GM19240 (cell line): ENCODE results near the gene GTF2IRD1.
"Not testable (repeated sequence)": the region's sequence is repeated elsewhere in the genome, so short reads cannot be mapped to it uniquely, and the experiment has no call there.

Source experiments
- DNase-seq: peaks from one replicate; pipeline ENCODE4 v3.0.0; 2011; ENCODE audit warnings: low spot score; ENCODE audit not compliant: insufficient read length

The GTF2IRD1 gene

GRCh38 chr7:74485611-74486010, 31.9 kb downstream of the GTF2IRD1 start:
- DNase-seq: no peak

- DNase-seq: not testable (repeated sequence)
Measured at GRCh38 chr7:74488518-74489030, 34.9 kb downstream of the GTF2IRD1 start.

DNA sequence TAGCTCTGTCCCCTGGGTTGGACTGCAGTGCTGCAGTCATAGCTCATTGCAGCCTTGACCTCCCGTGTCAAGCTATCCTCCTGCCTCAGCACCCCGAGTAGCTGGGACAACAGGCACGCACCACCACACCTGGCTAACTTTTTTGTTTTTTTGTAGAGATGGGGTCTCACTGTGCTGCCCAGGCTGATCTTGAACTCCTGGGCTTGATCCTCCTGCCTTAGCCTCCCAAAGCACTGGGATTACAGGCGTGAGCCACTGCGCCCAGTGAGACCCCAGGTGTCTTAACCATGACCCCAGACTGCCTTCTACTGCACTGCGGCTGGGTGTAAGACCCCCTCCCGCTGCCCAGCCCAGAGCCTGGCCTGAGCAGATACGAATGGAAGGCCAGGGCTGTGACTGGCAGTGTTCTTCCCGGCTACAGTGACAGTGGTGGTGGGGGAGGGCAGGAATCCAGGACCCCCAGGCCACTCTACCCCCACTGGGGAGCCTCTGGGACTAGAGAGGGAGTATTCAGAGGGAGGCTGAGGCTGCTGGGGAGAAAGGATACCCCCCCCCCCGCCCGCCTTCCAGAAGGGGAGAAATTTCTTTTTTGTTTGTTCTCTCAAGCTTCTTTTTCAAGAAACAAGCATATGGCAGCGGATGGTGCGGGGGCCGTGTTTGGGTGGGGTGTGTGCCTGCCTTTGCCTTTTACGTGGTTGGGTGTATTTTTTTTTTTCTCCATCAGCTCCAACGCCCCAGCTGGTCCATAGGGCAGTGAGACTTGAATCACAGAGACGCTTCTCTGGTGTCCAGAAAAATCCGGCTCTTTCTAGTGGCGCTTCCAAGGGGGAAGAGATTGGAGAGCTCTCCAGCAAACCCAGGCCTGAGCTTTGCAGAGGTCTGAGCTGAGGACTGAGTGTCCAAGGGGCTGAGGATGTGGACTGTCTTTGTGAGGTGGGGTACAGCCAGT, 36.6 kb downstream of the GTF2IRD1 start:
- no peak for DNase-seq

DNA sequence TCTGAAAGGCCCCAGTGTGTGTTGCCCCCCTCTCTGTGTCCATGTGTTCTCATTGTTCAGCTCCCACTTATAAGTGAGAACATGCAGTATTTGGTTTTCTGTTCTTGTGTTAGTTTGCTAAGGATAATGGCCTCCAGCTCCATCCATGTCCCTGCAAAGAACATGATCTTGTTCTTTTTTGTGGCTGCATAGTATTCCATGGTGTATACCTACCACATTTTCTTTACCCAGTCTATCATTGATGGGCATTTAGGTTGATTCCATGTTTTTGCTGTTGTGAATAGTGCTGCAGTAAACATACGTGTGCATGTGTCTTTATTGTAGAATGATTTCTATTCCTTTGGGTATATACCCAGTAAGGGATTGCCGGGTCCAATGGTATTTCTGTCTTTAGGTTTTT, 37.8 kb downstream of the GTF2IRD1 start:
- not testable (repeated sequence) for DNase-seq

DNA sequence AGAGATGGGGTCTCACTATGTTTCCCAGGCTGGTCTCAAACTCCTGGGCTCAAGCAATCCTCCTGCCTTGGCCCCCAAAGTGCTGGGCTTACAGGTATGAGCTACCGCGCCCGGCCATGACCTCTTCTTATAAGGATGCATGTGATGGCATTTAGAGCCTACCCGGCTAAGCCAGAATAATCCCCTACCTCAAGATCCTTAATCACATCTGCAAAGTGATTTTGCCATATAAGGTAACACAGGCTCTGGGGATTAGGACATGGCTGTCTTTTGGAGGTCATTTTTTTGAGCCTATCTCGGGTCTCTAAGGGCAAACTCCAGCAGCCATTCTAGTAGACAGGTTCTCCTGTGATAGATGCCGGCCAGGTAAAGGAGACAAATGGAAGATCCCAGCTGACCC, 39.6 kb downstream of the GTF2IRD1 start:
- no peak for DNase-seq

DNA sequence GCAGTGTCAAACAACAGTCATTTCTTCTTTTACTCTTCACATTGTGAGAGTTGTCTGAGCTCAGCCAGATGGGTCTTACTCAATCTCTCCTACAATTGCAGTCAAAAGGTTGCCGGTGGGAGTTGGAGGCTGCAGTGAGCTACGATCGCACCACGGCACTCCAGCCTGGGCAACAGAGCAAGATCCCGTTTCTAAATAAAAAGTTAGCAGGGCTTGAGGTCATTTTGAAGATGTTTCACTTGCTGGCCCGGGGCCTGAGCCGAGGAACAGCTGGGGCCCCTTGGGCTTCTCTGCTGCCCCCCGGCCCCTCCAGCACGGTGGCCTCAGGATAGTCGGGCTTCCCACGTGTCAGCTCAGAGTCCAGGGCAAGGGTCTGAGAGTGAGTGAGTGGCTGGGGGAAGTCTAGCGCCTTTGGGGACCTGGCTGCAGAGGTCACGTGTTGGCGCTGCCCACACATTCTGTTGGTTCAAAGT, 40.4 kb downstream of the GTF2IRD1 start:
- DNase-seq: no peak

GRCh38 chr7:74495112-74496086, 41.7 kb downstream of the GTF2IRD1 start:
- DNase-seq: no peak

DNA sequence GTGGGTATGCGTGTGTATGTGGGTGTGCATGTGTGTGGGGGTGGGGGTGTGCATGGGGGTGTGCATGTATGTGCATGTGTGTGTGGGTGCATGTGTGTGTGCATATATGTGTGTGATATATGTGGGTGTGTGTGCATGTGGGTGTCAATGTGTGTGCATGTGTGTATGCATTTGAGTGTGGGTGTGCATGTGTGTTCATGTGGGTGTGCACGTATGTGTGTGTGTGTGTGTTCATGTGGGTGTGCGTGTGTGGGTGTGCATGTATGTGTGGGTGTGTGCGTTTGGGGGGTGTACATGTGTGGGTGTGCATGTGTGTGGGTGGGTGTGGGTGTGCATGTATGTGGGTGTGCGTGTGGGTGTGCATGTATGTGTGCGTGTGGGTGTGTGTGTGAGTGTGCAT, 42.6 kb downstream of the GTF2IRD1 start:
- no peak for DNase-seq

DNA sequence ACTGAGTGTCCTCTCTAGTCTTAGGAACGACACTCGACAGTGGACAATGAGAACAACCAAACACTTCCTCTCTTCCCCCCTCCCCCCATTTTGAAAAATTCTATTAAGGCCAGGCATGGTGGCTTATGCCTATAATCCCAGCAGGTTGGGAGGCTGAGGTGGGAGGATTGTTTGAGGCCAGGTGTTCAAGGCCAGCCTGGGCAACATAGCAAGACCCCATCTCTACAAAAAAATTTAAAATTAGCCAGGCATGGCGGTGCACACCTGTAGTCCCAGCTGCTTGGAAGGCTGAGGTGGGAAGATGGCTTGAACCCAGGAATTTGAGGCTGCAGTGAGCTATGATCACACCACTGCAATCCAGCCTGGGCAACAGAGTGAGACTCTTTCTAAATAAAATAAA, 43.1 kb downstream of the GTF2IRD1 start:
- DNase-seq: not testable (repeated sequence)

DNA sequence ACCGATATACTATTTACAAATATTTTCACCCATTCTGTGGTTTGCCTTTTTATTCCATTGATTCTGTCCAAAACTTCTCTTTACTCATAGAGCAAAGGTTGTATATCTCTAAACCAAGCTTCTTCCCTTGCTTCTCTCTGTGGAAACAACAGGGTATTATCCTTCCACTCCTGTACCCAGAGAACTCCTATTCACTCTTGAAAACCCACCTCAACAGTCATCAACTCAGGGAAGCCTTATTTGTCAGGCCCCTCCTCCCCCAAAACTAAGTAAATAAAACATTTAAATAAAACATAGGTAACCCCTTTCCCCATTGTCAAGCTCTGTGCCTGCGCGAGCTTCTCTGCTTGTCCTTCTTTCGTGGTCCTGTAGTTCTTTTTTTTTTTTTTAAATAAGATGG, 44.6 kb downstream of the GTF2IRD1 start:
- no peak for DNase-seq

DNA sequence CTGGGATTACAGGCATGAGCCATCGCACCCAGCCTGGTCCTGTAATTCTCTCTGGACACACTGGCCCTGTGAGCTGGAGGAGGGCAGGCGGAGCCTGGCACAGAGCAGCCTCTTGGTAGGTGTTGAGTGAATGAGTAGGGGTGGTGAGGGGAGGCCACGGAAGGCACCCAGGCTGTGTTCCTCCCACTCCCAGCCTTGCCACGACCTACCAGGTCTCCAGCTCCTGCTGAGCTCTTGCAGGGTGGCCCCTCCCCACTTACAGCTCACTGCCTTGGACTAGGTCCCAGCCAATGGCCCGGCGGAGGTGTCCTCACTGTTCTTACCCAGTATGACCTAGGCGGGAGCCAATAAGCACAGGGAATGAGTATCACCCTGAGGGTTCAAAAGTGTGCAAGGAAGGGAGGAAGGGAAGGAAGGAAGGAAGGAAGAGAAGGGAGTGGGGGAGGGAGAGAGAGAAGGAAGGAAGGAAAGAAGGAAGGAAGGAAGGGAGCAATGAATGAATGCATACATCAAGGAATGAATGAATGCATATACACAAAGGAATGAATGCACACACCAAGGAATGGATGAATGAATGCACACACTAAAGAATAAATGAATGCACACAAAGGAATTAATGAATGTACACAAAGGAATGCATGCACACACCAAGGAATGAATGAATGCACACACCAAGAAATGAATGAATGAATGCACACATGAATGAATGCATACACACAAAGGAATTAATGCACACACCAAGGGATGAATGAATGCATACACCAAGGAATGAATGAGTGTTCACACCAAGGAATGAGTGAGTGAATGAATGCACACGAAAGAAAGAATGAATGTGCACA, 45.5 kb downstream of the GTF2IRD1 start:
- DNase-seq: no peak

GRCh38 chr7:74499835-74500388, 46.2 kb downstream of the GTF2IRD1 start:
- DNase-seq: no peak

DNA sequence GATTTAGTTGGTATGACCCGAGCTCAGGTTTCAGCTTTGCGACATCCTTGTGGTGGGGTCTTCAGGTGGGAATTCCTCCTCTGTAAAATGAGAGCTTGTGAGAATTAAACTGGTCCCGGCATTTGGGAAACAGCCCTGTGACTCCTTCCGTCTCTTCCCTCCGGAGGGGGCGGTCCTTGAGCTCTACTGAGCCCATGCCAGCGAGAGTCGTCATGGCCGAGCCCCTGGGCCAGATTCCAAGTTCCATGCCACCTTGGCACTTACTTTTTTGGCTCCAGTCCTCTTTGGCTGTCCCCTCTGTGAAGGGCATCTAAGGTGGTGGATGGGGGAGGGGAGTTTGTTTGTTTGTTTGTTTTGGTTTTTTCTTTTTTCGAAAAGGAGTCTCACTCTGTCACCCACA, 47.6 kb downstream of the GTF2IRD1 start:
- DNase-seq: no peak

DNA sequence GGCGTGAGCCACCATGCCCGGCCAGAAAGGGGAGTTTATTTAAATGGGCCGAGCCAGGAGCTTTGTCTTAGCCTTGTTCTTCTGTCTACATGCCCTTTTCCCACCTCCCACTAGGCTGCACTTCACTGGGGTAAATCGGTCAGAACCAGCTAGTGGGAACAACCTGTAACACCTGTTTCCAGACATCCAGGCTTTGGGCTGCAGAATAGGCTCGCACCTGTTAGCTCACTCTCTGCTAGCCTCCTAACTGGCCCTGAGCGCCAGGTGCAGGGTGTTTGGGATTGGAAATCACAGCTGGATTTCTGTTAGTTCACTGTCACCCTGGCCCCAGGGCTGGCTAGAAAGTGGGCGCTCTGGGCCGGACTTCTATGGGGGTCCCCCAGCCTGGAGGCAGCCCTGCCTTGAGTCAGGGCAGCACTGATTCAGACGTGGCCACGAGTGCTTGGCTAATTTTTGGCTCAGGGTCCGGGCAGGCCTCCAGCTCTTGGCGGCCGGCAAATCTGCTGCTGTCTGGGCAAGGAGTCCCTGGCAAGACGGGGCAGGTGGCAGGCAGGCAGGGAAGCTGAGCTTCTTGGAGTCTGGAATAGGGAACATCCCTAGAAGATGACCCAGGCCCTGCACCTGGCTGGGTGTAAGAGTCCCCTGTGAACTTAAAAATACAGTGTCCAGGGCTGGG, 48.6 kb downstream of the GTF2IRD1 start:
- no peak for DNase-seq

- no peak for DNase-seq
Measured at GRCh38 chr7:74503061-74503460, 49.4 kb downstream of the GTF2IRD1 start.

GRCh38 chr7:74503943-74504342, 50.2 kb downstream of the GTF2IRD1 start:
- no peak for DNase-seq

DNA sequence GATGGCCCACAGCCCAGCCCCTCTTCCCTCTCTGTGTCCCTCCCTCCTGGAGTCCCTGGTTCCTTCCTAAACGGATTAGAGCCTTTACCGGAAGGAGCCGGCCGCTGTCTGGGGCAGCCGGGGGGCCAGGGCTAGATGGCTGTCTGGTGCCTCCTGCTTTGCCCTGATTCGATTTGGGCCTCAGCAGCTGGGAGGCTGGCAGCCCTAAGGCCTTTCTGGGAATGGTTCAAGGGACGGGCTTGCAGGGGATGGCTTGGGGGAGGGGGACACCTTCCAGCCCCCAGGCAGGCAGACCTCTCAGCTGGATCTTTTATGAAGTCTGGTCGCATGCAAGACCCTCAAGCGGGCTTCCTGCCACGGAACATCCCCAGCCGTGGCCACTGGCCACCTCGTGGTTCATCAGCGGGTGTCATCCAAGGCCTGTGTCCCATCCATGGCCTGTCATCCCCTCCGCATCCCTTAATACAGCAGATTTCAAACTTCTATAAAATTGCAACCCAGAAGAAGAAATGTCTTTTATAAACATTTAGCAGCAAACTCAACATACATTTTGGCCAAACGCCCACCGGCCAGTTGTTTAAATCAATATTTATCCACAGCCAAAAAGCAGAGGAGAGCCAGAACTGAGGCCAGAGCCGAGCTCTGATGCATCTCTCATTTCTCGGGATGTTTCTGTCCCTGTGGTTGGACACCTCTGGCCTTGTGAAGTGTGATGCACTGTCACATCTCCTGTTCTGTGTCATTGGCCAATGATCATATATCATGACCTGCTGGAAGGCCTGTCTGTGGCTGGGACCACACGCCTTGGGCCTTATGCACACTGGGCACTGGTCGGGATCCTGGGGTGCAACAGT, 52.0 kb downstream of the GTF2IRD1 start:
- no peak for DNase-seq

- DNase-seq: no peak
Measured at GRCh38 chr7:74506325-74506724, 52.6 kb downstream of the GTF2IRD1 start.
